Glomerular visceral epithelial cell (primary cell): ENCODE data around the gene DEDD.
"Not testable (repeated sequence)": the region's sequence is repeated elsewhere in the genome, so short reads cannot be mapped to it uniquely, and the experiment has no call there.

Source experiments
- DNase-seq: peaks from one replicate; pipeline ENCODE4 v3.0.0-alpha.2; 2016; ENCODE audit errors: extremely low spot score

DEDD gene

DNA sequence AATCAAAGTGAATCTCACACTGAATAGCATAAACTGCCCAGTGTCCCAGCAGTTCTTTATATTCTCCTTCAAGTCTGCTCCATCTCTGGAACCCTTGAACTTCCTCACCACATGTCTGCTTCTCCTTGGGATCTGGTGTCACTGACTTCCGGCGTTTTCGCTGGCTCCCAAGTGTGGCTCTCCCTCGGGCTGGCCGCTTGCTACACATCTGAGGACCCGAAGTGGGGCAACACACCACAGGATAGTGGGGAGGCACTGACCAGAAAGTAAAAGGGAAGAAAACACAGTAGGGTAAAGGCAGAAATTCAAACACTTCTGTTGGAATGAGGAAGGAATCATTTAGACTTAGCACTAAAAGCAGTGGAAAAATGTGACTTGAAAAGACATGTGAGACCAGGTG lies 9.5 kb downstream of the DEDD start:
- no peak for DNase-seq

DNA sequence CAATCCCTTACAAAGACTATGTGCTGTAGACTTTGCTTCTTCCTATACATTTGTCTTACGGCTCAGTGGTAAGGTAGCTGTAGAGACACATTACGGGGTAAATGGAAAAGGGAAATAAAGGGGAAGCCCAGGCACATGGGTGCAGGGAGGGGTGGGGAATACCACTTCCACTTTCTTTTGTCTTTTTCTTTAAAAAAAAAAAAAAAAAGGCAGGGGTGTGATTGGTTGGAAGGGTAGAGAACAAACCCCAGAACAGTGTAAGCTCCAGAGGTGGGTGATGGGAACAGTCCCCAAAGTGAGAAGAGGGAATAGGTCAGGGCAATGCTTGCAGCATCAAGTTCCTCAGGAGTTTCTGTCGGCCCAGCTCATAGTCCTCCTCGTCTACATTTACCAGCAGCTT lies 10.6 kb downstream of the DEDD start:
- DNase-seq: no peak

DNA sequence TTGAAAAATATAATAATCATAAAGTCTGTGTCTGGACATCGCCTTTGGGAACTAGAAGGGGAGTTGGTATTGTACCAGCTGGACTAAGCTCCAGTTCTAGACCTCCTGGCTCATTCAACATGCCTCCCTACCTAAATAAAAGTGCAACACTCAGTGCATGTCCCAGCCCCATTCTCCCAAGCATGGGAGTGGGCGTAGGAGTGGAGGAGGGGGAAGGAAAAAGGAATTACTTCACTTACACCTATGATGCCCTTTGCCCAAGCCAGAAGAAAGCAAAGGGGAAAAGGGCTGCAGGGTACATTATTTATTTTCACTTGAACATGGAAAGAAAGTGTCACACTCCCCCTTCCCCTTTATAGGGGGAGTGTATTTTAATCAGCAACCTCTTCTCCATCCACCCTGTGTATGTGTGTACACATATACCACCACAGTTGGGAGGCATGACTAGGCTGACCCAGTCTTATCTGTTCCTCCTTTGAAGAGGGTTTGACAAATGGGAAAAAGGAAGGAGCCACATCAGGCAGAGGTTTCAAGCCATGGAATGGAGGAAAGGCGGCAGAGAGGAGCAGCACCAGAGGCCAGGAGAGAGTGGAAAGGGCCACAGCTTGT lies 11.3 kb downstream of the DEDD start:
- DNase-seq: no peak

DNA sequence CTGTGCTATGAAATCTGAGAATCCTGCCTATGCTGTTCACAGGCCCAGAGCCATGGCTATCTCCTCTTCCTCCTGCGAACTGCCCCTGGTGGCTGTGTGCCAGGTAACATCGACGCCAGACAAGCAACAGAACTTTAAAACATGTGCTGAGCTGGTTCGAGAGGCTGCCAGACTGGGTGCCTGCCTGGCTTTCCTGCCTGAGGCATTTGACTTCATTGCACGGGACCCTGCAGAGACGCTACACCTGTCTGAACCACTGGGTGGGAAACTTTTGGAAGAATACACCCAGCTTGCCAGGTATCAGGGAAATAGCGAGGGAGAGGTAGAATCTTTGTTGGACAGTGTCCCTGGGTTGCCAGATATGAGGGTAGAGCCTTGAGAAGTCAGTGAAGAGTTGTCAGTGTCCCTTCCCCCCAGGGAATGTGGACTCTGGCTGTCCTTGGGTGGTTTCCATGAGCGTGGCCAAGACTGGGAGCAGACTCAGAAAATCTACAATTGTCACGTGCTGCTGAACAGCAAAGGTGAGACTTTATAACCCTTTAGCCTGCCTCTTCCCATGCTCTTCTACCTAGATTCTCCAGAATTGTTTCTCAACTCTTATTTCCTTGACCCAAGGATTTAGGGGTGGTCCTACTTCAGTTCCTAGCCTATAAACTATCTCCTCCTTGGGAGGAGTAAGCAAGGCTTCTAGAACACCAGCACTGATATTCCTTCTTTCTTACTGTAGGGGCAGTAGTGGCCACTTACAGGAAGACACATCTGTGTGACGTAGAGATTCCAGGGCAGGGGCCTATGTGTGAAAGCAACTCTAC lies 13.2 kb downstream of the DEDD start:
- DNase-seq: peak; percentile 69

DNA sequence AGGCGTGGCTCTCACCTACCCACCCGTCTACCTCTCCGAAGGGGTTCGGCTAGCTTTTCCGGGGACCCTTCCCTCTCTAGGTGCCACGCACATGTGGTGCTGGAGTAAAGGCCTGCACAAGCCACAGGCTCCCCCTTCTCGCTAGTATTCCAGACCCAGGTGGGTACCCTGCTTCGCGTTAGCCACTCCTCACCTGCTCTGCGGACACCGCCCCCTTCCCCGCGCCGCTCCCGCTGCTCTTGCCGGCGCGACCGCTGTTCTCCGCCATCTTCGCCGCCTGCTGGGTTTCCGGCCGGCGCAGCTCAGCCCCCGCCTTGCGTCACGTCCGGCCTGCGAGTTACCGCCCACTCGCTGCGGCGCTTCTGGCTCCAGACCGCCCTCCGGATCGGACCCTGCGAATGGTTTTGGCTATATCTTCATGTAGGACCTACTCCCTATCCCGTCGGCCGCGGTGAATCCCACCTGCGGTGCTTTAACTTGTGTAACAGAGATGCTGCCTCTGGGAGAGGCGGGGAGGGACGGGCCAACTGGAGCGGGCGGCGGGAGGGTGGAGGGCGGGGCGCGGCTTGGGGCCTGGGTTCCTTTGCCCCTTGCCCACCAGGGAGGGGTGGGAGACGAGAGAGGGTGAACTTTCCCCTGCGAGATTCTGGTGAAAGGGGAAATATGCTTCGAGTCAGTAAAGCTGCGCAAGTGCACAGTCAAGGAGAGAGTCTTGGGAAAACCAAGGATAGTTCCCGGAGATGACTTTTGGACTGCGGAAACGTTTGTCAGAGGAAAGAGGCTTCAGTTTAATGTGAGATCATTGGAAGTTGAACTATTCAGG lies 14.5 kb downstream of the DEDD start, which contains the start of the genes NIT1 and PFDN2:
Gene NIT1, plus strand, starts transcription at position 347 of the 823 bp plus-strand sequence. Its CDS starts 72 bp downstream, at position 419.
Gene PFDN2, minus strand, starts transcription at position 279 of the 823 bp plus-strand sequence. Its CDS starts 11 bp downstream, at position 268.
- DNase-seq: peak; percentile 87

DNA sequence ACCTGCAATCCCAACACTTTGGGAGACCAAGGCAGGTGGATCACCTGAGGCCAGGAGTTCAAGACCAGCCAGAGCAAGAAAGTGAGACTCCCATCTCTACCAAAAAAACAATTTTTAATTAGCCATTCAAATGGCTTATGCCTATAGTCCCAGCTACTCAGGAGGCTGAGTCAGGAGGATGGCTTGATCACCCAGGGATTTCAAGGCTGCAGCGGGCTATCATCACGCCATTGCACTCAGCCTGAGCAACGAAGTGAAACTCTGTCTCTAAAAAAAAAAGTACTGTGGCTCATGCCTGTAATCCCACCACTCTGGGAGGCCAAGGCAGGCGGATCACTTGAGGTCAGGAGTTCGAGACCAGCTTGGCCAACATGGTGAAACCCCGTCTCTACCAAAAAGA lies 16.5 kb downstream of the DEDD start:
- not testable (repeated sequence) for DNase-seq

DNA sequence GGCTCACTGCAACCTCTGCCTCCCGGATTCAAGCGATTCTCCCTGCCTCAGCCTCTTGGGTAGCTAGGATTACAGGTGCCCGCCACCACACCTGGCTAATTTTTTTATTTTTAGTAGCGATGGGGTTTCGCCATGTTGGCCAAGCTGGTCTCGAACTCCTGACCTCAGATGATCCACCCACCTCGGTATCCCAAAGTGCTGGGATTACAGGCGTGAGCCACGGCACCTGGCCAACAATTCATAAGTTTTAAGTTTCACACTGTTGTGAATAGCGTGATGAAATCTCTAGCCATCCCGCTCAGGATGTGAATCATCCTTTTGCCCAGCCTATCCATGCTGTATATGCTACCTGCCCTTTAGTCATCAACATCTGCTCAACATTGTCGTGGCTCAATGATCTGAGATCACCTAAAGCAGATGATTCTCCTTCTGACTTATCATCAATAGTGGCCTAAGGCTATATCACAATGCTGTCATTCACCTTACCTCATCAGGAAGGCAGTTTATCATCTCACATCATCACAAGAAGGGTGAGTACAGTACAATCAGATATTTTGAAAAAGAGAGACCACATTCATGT lies 17.2 kb downstream of the DEDD start:
- DNase-seq: peak; percentile 92

DNA sequence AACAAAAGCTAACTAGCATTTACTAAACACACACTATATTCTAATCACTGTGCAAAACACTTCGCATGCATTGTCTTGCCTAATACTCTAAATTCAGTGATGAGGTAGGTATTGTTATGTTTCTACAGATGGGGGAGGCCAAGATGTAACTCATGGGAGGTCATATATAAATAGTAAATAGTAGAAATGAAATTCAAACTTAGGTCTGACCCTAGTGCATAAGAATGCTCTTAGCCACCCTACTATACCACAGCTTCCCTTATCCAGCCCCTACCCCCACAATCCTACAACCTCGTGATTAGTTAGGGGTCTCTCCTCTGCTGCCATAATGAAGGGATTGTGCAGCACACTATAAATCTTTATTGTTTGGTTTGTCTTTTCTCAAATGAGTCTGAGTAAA lies 17.9 kb downstream of the DEDD start:
- DNase-seq: no peak

DNA sequence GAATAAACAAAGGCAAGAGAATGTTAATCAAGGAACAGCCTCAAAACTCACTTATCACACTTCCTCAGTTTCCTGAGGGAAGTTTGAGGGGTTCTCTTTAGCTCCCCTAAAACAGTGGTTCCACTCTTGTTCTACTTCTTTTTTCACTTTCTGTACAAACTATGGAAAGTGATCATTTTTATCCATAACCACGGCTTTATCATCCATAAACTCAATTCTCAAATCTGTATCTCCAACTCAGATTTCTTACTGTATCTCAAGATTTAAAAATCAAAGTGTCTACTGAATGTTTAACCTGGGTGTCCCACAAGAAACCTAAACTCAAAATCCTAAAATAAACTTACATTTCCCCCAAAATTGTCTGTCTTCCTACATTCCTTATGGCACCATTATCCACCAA lies 18.6 kb downstream of the DEDD start:
- no peak for DNase-seq

DNA sequence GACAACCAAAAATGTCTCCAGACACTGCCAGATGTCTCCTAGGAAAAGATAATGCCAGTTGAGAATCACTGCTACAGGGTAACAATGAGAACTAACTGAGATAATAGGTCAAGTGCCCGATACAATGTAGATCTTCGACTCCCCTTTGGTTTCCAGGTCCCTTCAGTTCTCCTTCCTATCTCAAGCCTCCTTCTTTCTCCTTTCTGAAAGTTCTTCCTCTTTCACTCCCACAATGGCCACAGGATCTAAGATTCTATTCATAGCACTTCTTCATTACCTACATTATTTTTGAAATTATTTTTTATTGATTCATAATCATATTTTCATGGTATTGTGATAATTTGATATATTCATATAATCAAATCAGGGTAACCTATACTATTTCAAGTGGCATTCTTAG lies 20.9 kb downstream of the DEDD start:
- no peak for DNase-seq

DNA sequence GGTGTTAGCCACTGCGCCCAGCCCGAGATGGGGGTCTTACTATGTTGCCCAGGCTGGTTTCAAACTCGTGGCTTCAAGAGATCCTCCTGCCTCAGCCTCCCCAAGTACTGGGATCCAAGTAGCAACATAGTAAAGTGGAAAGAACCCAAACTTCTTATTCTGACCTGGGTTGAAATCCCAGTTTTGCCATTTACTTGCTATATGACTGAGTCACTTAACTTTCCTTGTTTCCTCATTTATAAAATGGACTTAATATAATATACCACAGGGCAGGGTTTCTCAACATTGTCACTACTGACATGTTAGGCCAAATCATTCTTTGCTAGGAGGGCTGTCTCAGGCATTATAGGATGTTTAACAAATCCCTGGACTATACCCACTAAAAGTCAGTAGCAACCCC lies 21.4 kb downstream of the DEDD start:
- DNase-seq: no peak

DNA sequence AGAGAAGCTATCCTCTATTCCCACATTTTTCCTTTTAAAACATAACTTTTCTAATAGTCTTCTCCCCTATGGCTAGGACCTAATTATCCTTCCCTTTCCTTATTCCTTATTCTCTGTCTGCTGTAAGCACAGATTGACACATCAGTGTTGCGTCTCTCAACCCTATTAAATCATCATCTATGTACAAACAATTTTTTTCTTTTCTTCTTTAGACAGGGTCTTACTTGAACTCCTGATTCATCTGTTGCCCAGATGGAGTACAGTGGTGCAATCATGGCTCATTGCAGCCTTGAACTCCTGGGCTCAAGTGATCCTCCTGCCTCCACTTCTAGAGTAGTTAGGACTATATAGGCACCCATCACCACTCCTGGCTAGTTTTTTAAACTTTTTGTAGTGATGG lies 26.0 kb downstream of the DEDD start:
- DNase-seq: no peak

DNA sequence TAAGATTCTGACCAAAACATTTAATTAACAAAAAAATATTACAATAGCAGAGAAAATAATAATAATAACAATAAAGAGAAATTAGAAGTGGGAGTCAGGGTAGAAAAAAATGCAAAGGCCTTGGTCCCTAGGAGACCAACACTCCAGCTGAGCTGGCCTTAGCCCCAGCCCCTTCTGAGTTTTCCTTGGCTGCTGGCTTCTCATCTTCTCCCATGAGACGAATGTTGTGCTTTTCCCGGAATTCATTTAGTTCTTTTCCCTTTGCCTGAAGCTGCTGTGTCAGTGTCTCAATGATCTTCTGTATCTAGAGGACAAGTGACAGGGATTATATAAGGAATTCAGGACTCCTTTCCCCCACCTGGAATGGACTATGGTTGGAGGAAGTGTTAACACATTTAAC lies 31.9 kb downstream of the DEDD start:
- DNase-seq: no peak

DNA sequence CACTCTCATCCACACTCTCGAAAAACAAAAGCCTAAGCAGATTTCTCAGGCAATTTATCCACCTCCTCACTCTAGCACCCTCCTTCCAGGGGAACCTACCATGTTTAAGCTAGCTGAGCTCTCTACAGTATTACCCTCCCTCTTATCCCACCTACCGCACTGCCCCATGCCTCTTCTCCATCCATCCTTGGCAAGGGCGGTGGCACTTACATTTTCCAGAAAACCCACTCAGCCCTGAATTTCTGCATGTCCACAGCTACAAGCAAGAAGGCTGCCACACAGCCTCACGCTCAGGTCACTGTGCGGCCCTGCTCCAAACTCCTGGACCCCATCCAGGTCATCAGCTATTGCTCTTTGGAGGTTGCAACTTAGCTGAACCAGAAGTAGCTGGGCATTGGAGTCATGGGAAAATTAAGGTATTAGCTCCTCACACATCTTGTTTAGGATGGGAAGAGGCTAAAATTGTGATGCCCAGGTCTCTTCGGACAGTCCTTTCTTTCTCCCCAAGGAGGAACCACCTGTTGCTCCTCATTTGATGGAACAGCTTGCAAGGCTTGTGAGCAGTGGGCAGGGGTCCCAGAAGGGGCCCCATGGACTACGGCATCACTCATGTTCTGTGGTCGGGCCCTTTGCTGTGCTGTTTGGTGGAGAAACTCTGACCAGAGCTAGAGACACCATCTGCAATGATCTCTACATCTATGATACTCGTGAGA lies 33.2 kb downstream of the DEDD start:
- no peak for DNase-seq

DNA sequence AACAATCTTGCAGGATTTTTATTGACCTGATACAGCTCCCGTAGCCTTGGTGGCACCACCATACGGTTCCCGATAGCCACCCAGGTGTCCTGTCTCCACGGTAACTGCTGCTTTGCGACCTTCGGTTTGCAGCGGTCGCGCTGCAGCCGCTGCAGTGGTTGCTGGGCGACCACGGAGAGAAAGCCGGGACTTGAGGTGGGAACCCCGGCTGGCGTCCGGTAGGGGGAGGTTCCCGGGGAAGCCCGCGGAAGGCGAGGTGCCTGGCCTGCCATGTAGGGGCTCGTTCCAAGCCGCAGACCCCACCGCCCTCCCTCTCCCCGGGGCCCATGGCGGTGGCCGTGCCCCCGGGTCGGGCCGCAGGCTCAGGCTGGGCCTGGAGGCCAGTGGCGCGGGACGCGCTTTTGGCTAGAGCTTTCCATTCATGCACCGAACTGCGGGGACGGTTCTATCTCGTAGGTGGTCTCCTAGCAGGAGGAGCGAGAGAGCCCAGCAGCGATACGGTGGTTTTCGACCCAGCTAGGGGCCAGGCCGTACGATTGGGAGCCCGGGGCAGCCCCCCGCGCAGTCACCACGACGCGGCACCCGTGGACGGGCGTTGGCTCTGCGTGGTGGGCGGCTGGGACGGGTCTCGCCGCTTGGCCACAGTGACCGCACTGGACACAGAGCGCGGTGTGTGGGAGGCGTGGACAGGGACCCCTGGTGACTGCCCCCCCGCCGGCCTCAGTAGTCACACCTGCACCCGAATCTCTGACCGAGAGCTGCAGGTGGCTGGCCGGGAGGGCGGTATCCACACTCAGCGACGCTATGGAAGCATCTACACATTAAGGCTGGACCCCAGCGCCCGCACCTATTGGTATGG lies 34.0 kb downstream of the DEDD start, which contains the start of gene KLHDC9:
Gene KLHDC9, plus strand, starts transcription at position 152 of the 859 bp plus-strand sequence. Its CDS starts 175 bp downstream, at position 327.
- peak; percentile 68 for DNase-seq

DNA sequence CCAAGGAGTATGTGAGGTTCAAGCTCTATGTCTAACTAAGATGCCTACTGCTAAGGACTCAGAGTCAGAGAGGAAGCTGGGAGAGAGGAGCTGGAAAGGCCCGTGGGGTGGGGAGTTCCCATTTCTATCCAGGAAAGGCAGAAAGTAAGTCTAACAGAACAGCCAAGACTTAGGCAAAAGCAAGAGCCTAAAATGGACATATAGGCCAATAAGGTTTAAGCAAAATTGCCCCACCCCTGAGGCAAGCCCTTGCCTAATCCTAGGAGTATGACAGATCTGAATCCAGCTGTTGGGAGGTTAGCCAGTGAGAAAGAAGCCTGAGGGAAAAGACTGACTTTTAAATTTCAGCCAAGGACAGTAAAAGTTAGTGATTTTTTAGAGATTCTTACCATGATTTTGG lies 35.9 kb downstream of the DEDD start:
- no peak for DNase-seq

DNA sequence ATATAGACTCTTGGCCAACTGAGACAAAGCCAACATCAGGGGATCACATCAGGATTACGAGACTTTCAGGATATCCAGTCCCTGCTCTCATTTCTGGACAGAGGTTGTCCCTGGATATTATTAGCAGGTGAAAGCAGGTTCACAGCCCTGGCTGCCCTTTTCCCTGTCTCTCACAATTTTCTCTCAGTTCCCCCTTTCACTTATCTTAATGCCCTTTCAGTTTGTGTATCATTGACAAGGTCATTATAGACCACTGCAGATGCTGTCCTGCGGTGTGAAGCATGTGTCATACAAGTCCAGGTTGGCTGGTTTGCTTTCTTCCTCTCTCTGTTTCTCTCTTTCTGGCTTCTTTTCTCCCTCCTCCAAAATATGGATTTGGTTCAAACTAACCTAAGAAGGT lies 36.5 kb downstream of the DEDD start:
- no peak for DNase-seq

DNA sequence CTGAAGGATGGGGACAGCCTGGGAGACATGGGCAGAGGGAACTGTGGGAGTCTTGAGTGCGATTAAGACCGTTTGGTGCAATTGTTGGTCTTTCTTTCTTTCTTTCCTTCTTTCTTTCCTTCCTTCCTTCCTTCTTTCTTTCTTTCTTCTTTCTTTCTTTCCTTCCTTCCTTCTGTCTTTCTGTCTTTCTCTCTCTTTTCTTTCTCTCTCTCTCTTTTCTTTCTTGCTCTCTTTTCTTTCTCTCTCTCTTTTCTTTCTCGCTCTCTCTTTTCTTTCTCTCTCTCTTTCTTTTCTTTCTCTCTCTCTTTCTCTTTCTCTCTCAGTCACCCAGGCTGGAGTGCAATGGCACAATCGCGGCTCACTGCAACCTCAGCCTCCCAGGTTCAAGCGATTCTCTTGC lies 37.2 kb downstream of the DEDD start:
- DNase-seq: no peak

DNA sequence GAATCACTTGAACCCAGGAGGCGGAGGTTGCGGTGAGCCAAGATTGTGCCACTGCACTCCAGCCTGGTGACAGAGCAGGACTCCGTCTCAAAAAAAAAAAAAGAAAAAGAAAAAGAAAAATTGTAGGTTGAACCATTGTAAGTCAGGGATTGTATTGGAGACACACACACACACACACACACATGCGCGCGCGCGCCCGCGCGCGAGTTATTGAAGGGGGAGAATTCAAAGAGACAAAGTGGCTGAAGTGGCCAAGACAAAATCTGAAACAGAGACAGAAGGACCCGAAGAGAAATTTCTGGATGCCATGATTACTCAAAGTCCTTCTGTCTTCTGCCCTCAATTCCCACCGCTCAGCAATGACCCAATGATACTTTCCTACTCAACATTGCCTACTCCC lies 38.0 kb downstream of the DEDD start:
- no peak for DNase-seq

DNA sequence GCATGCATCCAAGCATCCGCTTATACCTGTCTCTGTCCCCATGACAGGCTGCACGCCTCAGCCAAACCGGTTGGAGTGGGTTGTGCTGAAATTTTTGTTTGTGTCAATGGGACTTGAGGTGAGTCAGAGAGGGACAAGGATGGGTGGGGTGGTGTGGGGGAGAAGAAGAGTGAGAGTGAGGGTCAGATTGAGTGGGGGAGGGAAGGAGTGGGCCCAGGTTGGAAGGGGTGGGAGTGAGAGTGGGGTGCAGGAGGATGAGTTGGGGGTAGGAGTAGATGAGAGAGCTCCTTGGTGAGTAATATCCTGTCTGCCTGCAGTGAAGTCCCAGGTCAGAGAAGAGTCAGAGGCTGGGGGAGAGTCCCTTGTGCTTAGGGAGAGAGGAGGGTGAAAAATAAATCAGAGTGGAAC lies 39.8 kb downstream of the DEDD start:
- peak; percentile 30 for DNase-seq
